ENCODE measurements around the gene GNA15. TPM values are rescaled to one million over a fixed set of nuclear protein-coding genes. Genes with fewer than 3 reads are reported as not detected.

Gene GNA15
- polyA plus RNA-seq, 1 experiment = 0.06 TPM

DNA sequence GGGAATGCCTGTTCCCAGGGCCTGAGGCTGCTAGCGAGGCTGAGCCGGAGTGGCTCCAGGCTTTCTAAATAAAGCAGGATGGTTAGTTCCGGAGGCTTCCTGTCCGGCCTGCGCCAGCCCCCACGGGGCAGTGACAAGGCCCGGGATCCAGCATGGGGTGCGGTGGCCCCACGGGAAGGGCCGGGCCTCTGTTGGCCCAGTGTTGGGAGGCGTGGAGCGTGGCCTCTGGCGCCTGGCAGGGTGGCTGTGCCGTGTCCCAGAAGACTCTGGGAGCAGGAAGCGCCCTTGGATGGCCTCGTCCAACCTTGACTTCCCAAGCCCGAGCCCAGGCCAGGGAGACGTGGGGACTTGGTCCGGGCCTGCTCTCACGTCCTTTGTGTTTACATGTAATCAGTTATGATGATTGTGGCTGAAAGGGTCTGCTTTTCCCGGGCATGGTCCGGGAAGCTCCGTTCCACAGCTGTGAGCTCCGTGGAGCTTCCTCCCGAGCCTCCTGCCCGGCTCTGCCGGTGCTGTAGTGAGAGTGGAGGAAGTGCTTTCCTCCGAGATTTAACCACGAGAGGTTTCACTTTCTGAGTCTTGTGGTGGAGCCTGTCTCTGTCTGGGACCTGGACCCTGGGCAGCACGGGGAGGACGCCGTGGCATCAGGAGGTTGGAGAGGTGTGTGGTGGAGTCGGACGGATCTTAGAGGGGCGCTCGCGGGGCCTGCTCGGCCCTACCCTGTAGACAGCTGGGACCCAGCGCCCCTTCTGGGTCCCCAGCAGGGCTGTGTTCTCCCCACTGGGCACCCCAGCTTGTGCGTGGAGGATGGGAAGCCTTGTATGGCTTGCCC lies 37.1 kb upstream of the GNA15 start:
- ChIA-PET POLR2A (no interaction called here), CTCF (interaction anchor here (1.0 to 6.4 kb wide), 5 partner anchors 10 to 65 kb away, joined by 3 to 55 read pairs (median 5); no protein-coding TSS in a partner anchor)
- Histone ChIP-seq H3K4me3 (ENCODE audit: low read depth, low read length) (peak overlapping the region; percentile 24), H3K36me3 (ENCODE audit: control insufficient read depth, insufficient read depth, low read length) (no peaks in the 10 kb centered on the region), H3K27me3 (ENCODE audit: control insufficient read depth, insufficient read depth, low read length) (no peaks in the 10 kb centered on the region)
- TF ChIP-seq, protein P1, sequence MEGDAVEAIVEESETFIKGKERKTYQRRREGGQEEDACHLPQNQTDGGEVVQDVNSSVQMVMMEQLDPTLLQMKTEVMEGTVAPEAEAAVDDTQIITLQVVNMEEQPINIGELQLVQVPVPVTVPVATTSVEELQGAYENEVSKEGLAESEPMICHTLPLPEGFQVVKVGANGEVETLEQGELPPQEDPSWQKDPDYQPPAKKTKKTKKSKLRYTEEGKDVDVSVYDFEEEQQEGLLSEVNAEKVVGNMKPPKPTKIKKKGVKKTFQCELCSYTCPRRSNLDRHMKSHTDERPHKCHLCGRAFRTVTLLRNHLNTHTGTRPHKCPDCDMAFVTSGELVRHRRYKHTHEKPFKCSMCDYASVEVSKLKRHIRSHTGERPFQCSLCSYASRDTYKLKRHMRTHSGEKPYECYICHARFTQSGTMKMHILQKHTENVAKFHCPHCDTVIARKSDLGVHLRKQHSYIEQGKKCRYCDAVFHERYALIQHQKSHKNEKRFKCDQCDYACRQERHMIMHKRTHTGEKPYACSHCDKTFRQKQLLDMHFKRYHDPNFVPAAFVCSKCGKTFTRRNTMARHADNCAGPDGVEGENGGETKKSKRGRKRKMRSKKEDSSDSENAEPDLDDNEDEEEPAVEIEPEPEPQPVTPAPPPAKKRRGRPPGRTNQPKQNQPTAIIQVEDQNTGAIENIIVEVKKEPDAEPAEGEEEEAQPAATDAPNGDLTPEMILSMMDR (IDR thresholded peaks at IDR 0.05; ENCODE audit: insufficient read depth, low read depth, low read length) = no peak
- no peak for DNase-seq (ENCODE audit: low read depth)

DNA sequence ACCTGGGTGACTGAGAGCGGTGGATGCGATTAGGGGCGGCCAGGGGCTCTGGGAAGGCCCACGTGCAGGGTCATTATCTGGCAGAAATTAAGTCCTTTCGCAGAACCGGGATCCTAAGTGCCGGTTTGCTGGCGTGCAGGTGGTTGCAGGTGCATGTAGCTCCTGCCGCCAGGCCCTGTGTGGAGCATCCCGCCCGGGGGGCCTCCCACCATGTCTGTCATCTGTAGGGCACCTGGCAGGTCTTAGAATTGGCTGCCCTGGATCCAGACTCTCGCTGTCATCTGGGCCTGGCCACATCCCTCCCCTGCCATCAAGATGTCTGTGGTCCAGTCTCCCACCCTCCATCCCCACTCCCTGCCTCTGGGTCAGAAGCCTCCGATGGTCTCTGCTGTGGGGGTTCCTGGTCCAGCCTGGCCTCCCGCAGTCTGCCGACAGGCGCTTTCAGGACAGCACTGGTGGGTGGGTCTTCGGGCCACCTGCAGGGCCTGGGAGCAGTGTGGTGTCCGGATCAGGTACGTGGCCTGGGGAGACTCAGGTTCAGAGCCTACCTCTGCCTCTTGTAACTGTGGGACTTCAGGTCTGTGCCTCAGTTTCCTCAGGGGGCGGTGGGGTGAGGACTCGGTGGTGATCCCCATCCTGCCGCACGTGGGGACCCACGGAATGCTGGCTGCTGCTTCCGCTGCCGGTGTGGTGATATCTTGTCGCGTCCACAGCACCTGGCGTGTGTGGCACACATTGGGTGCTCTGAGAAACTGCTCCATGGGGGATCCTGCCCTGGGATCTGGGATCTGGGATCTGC lies 36.3 kb upstream of the GNA15 start:
- Histone ChIP-seq H3K27me3 (ENCODE audit: control insufficient read depth, insufficient read depth, low read length) (no peaks in the 10 kb centered on the region), H3K36me3 (ENCODE audit: control insufficient read depth, insufficient read depth, low read length) (no peaks in the 10 kb centered on the region), H3K4me3 (ENCODE audit: low read depth, low read length) (no peak overlapping the region)
- CTCF ChIA-PET = interaction anchor here (1.0 to 6.4 kb wide), 5 partner anchors 9 to 64 kb away, joined by 3 to 55 read pairs (median 6); no protein-coding TSS in a partner anchor
- POLR2A ChIA-PET = no interaction called here
- TF ChIP-seq, protein P1 (IDR thresholded peaks at IDR 0.05; ENCODE audit: insufficient read depth, low read depth, low read length) = no peak
- no peak for DNase-seq (ENCODE audit: low read depth)

DNA sequence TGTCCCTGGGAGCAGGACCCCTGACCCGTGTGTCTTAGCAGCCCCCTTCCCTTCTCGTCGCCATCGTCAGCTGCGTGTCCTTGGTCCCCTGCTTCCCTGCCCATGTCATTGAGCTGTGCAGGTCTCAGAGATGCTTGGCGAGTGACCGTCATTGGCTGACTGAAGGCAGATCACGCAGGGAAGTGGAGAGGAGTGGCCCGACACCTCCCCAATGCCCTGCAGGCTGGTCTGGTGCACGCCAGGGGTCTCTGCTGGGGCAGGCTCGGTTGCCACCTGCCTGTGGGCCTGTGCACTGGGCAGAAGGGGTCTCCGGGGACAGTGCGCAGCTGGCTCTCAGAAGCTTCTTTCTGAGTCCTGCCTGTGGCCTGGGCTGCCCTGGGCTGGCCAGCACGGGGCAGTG lies 35.5 kb upstream of the GNA15 start:
- H3K36me3 ChIP-seq (ENCODE audit: control insufficient read depth, insufficient read depth, low read length) = no peaks in the 10 kb centered on the region

DNA sequence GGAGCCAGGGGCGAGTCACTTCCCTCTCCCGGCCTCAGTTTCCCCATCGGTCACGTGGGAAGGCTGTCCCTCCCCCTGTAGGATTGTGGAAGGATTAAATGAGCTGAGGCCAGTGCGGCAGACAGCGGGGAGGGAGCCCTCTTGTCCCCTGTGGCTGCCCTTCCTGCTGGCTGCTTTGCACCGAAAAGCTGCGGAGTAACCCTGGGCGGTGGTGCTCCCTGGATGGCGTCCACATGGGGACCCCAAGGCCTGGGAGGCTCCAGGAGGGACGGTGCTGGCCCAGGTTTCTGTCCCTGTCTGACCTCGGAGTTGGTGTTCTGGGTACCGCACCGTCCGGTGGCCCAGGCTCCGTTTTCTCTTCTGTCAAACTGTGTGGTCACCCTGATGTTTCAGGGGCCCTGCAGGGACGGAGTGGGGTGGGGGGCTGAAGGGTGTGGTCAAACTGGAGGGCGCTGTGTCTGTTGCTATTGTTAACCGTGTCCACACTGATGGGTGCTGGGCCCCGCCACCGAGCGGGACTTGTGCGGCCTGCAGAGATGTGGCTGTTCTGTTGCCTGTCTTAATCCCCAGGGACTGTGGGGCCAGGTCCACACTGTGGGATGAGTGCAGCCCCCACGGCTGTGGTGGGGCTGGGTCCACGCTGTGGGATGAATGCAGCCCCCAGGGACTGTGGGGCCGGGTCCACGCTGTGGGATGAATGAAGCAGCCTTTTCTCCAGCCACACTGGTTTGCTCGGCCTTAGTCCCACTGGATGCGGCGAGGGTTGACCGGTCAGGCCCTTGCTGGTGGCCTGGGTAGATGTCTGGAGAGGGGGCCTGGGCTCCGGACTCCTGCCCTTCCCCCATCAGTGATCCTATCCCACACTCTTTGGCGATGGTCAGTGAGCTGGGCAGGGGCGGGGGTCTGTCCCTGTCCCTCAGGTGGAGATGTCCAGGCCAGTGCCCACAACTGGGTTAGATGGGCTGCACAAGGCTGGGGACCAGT lies 34.8 kb upstream of the GNA15 start:
- TF ChIP-seq, protein P1 (IDR thresholded peaks at IDR 0.05; ENCODE audit: insufficient read depth, low read depth, low read length) = no peak
- no peak overlapping the region for H3K4me3 ChIP-seq (ENCODE audit: low read depth, low read length)
- ChIA-PET POLR2A (interaction anchor here (0.5 kb wide), 1 partner anchor 13 kb away, joined by 11 read pairs; no protein-coding TSS in a partner anchor), CTCF (interaction anchor here (0.8 to 2.3 kb wide), 2 partner anchors 26 to 150 kb away, joined by 3 to 6 read pairs; no protein-coding TSS in a partner anchor)
- H3K36me3 ChIP-seq (ENCODE audit: control insufficient read depth, insufficient read depth, low read length) = no peaks in the 10 kb centered on the region
- H3K27me3 ChIP-seq (ENCODE audit: control insufficient read depth, insufficient read depth, low read length) = no peaks in the 10 kb centered on the region
- DNase-seq (ENCODE audit: low read depth) = no peak

More for the DNA sequence above, 35.5 kb upstream of the GNA15 start:
- CTCF ChIA-PET = interaction anchor here (2.3 to 6.4 kb wide), 2 partner anchors 8 to 25 kb away, joined by 6 to 55 read pairs; no protein-coding TSS in a partner anchor
- TF ChIP-seq, protein P1 (IDR thresholded peaks at IDR 0.05; ENCODE audit: insufficient read depth, low read depth, low read length) = no peak
- POLR2A ChIA-PET = no interaction called here
- Histone ChIP-seq H3K4me3 (ENCODE audit: low read depth, low read length) (no peak overlapping the region), H3K27me3 (ENCODE audit: control insufficient read depth, insufficient read depth, low read length) (no peaks in the 10 kb centered on the region)
- DNase-seq (ENCODE audit: low read depth) = no peak

All from BJ (cell line).